Endometrial microvascular endothelial cells (primary cell): Measurements from ENCODE around the gene S100P. TPM values are rescaled to one million over a fixed set of nuclear protein-coding genes. Genes with fewer than 3 reads are reported as not detected.

Experiments used
- in situ Hi-C: cut with HindIII; loops from 2 replicates; pipeline ENCODE4 v1.10.0; 2017; ENCODE audit warnings: low sequenced_read_pairs, low pct_unique_long_range_greater_than_20kb; ENCODE audit errors: inconsistent ontology term
- total RNA-seq: library from RNA; depleted of rRNA; stranded (reverse); fragments of >200 nt; gene quantifications from one replicate; pipeline ENCODE4 v1.2.3, GENCODE V29; 2015; ENCODE audit errors: inconsistent ontology term

The S100P gene
- total RNA-seq, 1 donor from 2014 or later = not detected

GRCh38 chr4:6694177-6694901 lies 661 bp downstream of the S100P start:
- in situ Hi-C loops = no loop called here

DNA sequence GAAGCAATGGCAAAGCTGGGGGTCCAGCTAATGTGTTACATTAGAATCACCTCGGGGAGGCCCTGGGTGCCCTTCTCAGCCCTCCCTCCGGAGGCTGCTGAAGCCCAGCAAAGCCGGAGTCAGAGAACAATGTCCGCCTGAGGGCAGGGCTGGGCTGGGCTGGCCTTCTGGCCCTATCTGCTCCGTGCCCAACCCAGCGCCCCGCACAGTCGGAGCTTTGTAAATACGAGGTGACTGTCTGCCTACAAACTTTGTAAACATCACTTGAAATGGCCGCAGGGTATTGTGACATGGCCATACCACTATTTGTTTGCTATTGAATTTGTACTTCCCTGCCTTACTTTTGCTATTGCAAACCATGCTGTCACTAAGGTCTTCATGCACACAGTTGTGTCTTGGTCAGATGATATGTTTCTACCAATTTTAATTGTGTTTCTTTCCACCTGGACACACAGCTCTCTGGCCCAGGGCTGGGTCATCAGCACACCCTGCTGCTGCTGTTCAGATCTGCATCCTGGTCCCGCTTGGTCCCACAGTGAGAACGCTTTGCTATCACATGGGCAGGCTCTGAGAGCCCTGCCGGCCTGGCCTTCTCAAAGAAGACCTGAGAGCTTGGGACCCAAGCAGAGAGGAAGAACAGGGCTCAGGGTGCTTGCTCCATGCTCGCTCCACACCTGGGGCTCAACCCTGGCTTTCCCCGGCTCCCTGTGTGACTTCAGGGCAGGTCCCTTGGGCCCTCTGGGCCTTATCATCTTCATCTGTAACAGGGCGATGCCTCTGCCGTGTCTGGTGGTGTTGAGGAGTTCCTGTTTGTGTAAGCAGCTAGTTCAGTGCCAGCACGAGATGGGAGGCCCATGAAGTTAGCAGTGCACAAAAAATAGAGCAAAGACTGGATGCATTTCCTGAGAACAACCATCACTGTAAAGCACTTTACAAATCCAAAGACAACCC lies 2.3 kb downstream of the S100P start:
- in situ Hi-C loops = no loop called here

- in situ Hi-C loops = no loop called here
Observed at GRCh38 chr4:6696611-6697010, 2.9 kb downstream of the S100P start.

DNA sequence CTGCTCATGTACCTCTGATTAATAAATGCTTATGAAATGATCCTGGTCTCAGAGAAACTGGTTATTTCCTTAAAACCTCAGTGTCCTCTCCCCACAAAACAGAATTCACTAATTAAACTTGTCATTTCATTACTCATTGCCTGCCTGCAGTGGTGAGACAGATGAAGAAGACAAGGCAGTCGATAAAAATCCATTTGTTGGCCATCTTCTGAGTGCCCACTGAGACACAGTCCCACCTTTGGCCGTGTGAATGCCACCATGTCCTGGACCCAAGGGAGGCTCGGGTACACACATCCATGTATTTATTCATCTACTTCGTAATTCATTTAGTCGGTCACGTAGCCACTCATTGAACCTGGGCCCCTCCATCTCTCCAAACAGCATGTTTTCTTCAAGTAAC lies 3.5 kb downstream of the S100P start:
- in situ Hi-C loops = no loop called here

GRCh38 chr4:6699388-6699787 lies 5.7 kb downstream of the S100P start:
- in situ Hi-C loops = no loop called here

DNA sequence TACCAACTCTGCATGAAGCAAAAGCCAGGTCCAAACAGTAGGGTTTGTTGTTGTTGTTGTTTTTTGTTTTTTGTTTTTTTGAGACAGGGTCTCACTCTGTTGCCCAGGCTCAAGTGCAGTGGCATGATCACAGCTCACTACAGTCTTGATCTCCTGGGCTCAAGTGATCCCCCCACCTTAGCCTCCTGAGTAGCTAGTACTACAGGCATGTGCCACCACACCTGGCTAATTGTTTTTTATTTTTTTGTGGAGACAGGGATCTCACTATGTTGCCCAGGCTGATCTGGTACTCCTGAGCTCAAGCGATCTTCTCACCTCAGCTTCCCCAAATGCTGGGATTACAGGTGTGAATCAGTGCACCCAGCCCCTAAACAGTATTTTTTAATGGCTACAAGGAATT lies 6.2 kb downstream of the S100P start:
- in situ Hi-C loops = no loop called here

DNA sequence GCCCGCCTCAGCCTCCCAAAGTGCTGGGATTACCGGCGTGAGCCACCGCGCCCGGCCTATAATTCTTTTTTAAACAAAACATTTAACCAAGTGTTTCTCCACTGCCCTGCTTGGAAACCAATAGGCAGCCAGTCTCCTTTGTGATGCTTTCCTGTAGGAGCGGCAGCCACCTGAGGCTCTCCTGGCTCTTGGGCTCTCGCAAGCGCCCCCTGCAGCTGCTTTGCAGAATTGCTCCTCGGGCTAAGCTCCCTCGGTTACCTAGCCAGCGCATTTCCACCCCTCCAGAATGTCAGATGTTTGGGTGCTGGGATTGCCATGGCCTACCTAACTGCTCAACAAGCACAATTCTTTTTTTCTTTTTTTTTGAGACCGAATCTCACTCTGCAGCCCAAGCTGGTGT lies 7.7 kb downstream of the S100P start:
- in situ Hi-C loops = no loop called here

DNA sequence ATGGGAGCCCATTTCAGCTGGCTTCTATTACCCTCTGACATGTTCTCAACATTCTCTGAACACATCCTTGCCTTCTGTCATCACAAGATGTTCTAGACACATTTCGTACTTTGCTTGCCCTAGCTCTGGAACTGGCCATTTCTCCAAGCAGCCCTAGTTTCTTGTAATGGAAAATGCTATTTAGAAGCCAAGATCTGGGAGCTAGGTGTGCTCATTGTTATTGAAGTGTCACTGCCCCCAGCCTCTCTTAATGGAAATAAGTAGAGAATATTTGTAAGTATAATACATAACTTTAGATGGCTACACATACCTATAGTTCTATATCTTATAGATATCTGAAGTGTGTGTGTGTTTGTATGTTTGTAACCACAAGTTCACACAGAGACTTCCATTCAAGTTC lies 9.1 kb downstream of the S100P start:
- in situ Hi-C loops = no loop called here

GRCh38 chr4:6703786-6704185 lies 10.1 kb downstream of the S100P start:
- in situ Hi-C loops = no loop called here

- in situ Hi-C loops = no loop called here
Observed at GRCh38 chr4:6705646-6706045, 12.0 kb downstream of the S100P start.

DNA sequence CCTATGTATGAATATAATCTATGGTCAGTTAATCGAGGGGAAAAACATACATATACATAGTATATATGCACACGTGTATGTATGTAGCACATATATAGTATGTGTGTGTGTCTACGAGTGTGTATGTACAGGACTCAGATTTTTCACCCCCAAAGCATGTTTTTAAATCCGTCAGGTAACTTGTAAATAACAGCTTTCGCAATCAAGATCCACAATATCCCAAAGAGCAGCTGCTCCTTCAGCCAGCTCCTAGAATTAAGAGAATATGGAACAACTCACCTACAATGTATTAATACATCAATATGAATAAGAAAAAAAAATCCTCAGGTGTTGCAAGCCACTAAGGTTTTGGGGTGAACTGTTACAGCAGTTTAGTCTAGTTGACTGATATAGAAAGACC lies 12.5 kb downstream of the S100P start:
- in situ Hi-C loops = no loop called here

DNA sequence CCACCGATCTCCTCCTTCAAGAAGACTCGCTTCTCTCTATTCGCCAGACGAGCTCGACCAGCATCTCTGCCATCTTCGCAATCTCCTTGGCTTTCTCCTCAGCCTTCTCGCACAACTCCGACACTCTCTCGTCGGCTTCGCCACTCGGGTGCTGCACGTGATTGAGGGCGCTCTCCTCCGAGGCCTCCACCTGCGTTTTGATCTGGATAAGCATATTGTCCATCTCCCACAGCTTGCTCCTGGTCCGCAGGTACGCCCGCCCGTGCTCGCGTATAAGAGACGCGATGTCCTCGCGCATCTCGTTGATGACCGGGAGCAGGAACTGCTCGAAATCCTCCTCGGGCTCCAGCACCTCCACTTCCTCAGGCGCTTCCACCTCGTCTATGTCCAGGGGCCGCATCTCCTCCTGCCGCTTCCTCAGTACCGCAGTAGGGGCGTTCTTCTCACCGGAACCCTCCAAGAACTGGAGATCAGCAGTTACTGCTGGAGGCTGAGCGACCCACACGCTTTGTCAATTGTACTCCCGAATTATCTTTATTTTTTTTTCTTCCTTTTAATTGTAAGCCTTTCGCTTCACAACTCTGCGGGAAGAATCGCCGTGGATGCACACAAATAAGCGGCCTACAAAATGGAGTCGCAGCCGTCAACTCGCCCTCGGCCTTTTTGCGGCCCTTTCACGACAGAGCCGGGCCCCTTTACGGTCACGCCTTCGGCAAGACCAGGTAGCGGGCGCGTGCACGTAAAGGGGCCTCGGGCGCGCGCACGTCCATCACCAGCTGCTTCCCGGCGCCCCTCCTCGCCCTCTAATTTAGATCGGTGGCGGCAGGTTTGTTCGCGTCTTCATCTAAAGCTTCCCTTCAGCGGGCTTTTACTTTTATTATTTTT lies 15.8 kb downstream of the S100P start, which contains the start of gene MRFAP1L1:
Gene MRFAP1L1, minus strand, starts transcription at position 636 of the 885 bp plus-strand sequence. Its CDS starts 236 bp downstream, at position 400.
- in situ Hi-C loops = no loop called here

DNA sequence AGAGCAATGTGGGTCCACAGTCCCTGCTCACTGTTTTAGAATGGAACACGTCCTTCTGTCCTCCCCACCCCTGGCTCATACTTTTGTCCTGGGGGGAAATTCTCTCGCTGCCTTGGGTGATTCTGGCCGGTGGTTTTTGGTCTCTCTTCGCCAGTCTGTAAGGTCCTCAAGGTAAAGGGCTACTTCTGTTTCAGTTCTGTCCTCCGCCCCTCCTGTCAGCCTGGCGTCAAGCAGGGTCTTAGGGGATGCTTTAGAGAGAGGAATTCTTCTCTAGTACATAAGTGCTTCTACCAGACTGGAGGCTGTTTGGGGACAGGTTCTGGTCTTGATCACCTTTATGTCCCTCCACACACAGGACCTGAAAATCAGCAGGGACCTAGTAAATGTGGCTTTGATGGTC lies 16.6 kb downstream of the S100P start:
- in situ Hi-C loops = no loop called here

DNA sequence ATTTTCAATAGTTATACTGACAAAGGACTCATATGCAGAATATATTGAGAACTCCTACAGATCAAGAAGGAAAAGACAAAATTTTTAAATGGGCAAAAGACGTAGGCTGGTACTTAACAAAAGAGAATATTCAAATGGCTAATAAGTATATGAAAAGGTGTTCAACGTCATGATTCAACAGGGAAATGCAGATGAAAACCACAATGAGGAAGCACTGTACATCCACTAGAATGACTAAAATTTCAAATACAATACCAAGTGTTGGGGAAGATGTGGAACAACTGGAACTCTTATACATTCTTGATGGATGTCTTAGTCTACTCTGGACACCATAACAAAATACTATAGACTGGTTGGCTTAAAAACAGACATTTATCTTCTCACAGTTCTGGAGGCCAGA lies 17.3 kb downstream of the S100P start:
- in situ Hi-C loops = no loop called here

- in situ Hi-C loops = no loop called here
Observed at GRCh38 chr4:6714954-6715353, 21.3 kb downstream of the S100P start.

DNA sequence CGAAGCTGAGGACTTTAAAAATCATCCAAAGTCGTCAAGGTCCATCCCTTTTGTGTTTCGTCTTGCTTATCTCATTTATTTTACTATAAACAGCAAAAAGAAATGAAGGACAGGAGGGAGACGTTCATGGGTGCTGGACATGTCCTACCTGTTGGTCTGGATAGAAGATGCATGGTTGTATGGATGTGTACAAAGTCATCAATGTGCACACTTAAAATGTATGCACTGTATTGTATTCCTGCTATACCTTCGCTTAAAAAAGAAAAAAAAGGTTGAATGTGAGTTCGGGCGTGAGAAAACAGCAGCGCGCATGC lies 22.0 kb downstream of the S100P start:
- in situ Hi-C loops = no loop called here

DNA sequence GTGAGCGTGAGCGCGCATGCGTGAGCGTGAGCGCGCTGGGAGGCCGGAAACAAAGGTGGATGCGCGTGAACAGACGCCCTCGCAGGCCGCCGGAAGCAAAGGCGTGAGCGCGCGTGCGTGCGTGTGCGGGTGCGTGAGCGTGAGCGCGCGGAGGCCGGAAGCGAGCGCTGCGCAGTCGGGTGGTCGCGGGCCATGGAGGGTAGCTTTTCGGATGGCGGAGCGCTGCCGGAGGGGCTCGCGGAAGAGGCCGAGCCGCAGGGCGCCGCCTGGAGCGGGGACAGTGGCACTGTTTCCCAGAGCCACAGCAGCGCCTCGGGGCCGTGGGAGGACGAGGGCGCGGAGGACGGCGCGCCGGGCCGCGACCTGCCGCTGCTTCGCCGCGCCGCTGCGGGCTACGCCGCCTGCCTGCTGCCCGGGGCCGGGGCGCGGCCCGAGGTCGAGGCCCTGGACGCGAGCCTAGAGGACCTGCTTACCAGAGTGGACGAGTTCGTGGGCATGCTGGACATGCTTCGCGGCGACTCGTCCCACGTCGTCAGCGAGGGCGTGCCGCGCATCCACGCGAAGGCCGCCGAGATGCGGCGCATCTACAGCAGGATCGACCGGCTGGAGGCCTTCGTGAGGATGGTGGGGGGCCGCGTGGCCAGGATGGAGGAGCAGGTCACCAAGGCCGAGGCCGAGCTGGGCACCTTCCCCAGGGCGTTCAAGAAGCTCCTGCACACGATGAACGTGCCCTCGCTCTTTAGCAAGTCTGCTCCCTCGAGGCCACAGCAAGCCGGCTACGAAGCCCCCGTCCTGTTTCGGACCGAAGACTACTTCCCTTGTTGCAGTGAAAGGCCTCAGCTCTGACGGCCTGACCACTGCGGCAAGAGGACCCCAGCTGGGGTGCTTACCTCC lies 22.6 kb downstream of the S100P start, which contains the start of gene BLOC1S4:
Gene BLOC1S4, plus strand, starts transcription at position 157 of the 894 bp plus-strand sequence. Its CDS starts 36 bp downstream, at position 193.
- in situ Hi-C loops = no loop called here

GRCh38 chr4:6716958-6717655 lies 23.4 kb downstream of the S100P start:
- in situ Hi-C loops = no loop called here
